NT2/D1 (cell line): ENCODE data around the gene SLIT3.
"Not testable (repeated sequence)": the region's sequence is repeated elsewhere in the genome, so short reads cannot be mapped to it uniquely, and the experiment has no call there.

ENCODE experiments used
- YY1 ChIP-seq: IDR thresholded peaks from 2 replicates; pipeline ENCODE4 v1.6.1; 2011; ENCODE audit not compliant: insufficient read length, insufficient read depth
- ZNF274 ChIP-seq: IDR thresholded peaks from 2 replicates; pipeline ENCODE4 v1.6.1; 2011; ENCODE audit warnings: mild to moderate bottlenecking, low read depth, low read length

DNA sequence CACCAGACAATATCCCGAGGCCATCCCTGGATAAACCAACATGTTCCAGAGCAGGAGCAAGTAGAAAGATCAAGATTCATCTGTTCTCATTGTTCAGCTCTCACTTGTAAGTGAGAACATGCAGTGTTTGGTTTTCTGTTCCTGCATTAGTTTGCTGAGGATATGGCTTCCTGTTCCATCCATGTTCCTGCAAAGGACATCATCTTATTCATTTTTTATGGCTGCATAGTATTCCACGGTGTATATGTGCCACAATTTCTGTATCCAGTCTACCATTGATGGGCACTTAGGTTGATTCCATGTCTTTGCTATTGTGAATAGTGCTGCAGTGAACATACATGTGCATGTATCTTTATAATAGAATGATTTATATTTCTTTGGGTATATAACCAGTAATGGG, 195.4 kb downstream of the SLIT3 start:
- not testable (repeated sequence) for TF ChIP-seq ZNF274, YY1
